ENCODE results near the gene NEDD9.
A peak's percentile ranks its signal among the peaks of the same experiment; 100 is the strongest.

Gene NEDD9

GRCh38 chr6:11201772-11202512 lies 30.5 kb downstream of the NEDD9 start:
- no peak for ATAC-seq
- TF ChIP-seq ESRRG (CRISPR knock-in tag; IDR thresholded peaks at IDR 0.05), result no peak
- no peak for TF ChIP-seq BACH2 (CRISPR knock-in tag; IDR thresholded peaks at IDR 0.05; ENCODE audit: borderline replicate concordance)
- no peak for TF ChIP-seq TOX (CRISPR knock-in tag; IDR thresholded peaks at IDR 0.05; ENCODE audit: borderline replicate concordance)
- TF ChIP-seq TCF4 (CRISPR knock-in tag; IDR thresholded peaks at IDR 0.05; ENCODE audit: borderline replicate concordance), result no peak
- no peak for TF ChIP-seq ISL1 (CRISPR knock-in tag; IDR thresholded peaks at IDR 0.05)
- no peak for TF ChIP-seq GLIS3 (CRISPR knock-in tag; IDR thresholded peaks at IDR 0.05)
- TF ChIP-seq ZC3H10 (CRISPR knock-in tag; IDR thresholded peaks at IDR 0.05), result no peak
- TF ChIP-seq TSHZ2 (CRISPR knock-in tag; IDR thresholded peaks at IDR 0.05), result no peak
- no peak for TF ChIP-seq ZFP3 (CRISPR knock-in tag; IDR thresholded peaks at IDR 0.05)
- TF ChIP-seq PPARA (CRISPR knock-in tag; IDR thresholded peaks at IDR 0.05; ENCODE audit: borderline replicate concordance), result no peak
- TF ChIP-seq ZNF8 (CRISPR knock-in tag; IDR thresholded peaks at IDR 0.05), result no peak
- TF ChIP-seq ZNF70 (CRISPR knock-in tag; IDR thresholded peaks at IDR 0.05), result no peak
- no peak for TF ChIP-seq CSRNP3 (CRISPR knock-in tag; IDR thresholded peaks at IDR 0.05)
- TF ChIP-seq CSDC2 (CRISPR knock-in tag; IDR thresholded peaks at IDR 0.05), result no peak
- no peak for TF ChIP-seq RARB (CRISPR knock-in tag; IDR thresholded peaks at IDR 0.05)

GRCh38 chr6:11201015-11201414 lies 31.5 kb downstream of the NEDD9 start:
- TF ChIP-seq CSDC2 (CRISPR knock-in tag; IDR thresholded peaks at IDR 0.05) (peak; percentile 14; the same call in 1 of the 2 replicates), CSRNP3 (CRISPR knock-in tag; IDR thresholded peaks at IDR 0.05) (no peak)
- ATAC-seq, result no peak; the same call in 2 of the 3 replicates

GRCh38 chr6:11200356-11200755 lies 32.1 kb downstream of the NEDD9 start:
- ATAC-seq, result peak; percentile 21
- TF ChIP-seq ZFP30 (CRISPR knock-in tag; IDR thresholded peaks at IDR 0.05) (no peak), ISL1 (CRISPR knock-in tag; IDR thresholded peaks at IDR 0.05) (peak; percentile 38; the same call in 1 of the 2 replicates)

GRCh38 chr6:11198663-11199603 lies 33.5 kb downstream of the NEDD9 start:
- TF ChIP-seq ISL1 (CRISPR knock-in tag; IDR thresholded peaks at IDR 0.05) (0 out of 2 replicates have a peak, but pooled peaks have one; percentile 16), CSRNP3 (CRISPR knock-in tag; IDR thresholded peaks at IDR 0.05) (no peak), ZFP3 (CRISPR knock-in tag; IDR thresholded peaks at IDR 0.05) (0 out of 2 replicates have a peak, but pooled peaks have one; percentile 6)
- no peak for ATAC-seq

GRCh38 chr6:11197850-11198249 lies 34.6 kb downstream of the NEDD9 start:
- ATAC-seq, result no peak
- TF ChIP-seq ZFP3 (CRISPR knock-in tag; IDR thresholded peaks at IDR 0.05), result no peak
- TF ChIP-seq PPARA (CRISPR knock-in tag; IDR thresholded peaks at IDR 0.05; ENCODE audit: borderline replicate concordance), result no peak
- no peak for TF ChIP-seq SNAI2 (CRISPR knock-in tag; IDR thresholded peaks at IDR 0.05)
- no peak; the same call in 1 of the 2 replicates for TF ChIP-seq GLIS3 (CRISPR knock-in tag; IDR thresholded peaks at IDR 0.05)
- TF ChIP-seq ZNF70 (CRISPR knock-in tag; IDR thresholded peaks at IDR 0.05), result no peak
- no peak for TF ChIP-seq ZNF8 (CRISPR knock-in tag; IDR thresholded peaks at IDR 0.05)
- TF ChIP-seq CSDC2 (CRISPR knock-in tag; IDR thresholded peaks at IDR 0.05), result no peak; the same call in 1 of the 2 replicates
- no peak for TF ChIP-seq ZNF565 (CRISPR knock-in tag; conservative IDR thresholded peaks at IDR 0.05; ENCODE audit: low read depth)
- TF ChIP-seq ZFP30 (CRISPR knock-in tag; IDR thresholded peaks at IDR 0.05), result no peak
- TF ChIP-seq TSHZ2 (CRISPR knock-in tag; IDR thresholded peaks at IDR 0.05), result no peak

All from SK-N-SH treated with all-trans-retinoic acid at 6 μM for 48 hours (cell line).